H7 (cell line): ENCODE results near the gene RBBP8NL. TPM values are rescaled to one million over a fixed set of nuclear protein-coding genes. Genes with fewer than 3 reads are reported as not detected.
A peak's percentile ranks its signal among the peaks of the same experiment; 100 is the strongest.

ENCODE experiments used
- DNase-seq: peaks from one replicate; pipeline ENCODE4 v3.0.0; 2012
- H3K27me3 ChIP-seq: 2 replicates; pipeline ENCODE4 v1.6.0; 2011; ENCODE audit warnings: mild to moderate bottlenecking, low read length; ENCODE audit not compliant: control insufficient read depth, insufficient read depth
- H3K36me3 ChIP-seq: replicated peaks from 2 replicates; pipeline ENCODE4 v1.5.1; 2011; ENCODE audit warnings: low read length; ENCODE audit not compliant: control insufficient read depth, insufficient read depth
- H3K4me3 ChIP-seq: 2 replicates; pipeline ENCODE4 v1.5.1; 2011; ENCODE audit warnings: low read depth, mild to moderate bottlenecking, control low read depth, low read length, moderate library complexity; ENCODE audit not compliant: insufficient read depth
- total RNA-seq: library from RNA; depleted of rRNA; stranded (reverse); fragments of >200 nt; shearing (Covaris generic); gene quantifications from 2 replicates; pipeline ENCODE4 v1.2.3, GENCODE V29; 2014

Gene RBBP8NL
- total RNA-seq, 1 experiment from 2014 or later: not detected

DNA sequence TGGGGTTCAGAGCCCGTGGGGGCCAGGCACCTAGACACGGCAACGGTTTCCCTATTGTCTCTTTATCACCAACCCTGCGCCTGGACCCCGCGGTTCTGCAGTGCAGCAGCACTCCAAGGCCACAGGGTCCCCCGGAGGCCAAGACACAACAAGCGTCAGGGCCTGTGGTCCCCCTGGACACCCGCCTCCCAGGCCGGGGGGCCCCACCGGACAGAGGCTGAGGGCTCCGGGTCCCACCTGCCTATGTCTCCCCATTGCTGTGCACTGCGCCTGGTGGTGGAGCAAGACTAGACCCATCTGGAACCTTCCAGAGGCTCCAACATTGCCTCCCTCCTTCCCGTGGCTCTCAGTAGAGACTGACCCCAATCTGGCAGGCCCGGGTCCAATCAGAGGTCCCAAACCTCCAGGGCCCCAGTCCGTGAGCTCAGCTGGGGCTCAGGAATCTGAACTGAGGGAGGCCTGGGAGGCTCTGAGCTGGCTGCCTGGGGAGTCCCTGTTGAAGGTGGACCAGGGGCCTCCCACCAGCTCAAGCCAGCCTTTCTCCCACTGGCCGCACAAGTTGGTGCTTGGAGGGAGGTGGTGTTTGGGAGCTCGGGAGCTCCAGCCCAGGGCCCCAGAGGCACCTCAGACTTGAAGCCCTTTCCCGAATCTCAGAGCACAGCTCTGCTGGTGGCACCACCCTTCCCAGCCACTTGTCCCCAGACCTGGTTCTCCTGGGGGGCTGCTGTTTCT lies 39.6 kb upstream of the RBBP8NL start:
- Histone ChIP-seq H3K4me3 (no peak overlapping the region), H3K36me3 (no peaks in the 10 kb centered on the region), H3K27me3 (no peaks in the 10 kb centered on the region)
- DNase-seq: no peak

- Histone ChIP-seq H3K36me3 (no peaks in the 10 kb centered on the region), H3K27me3 (no peaks in the 10 kb centered on the region), H3K4me3 (no peak overlapping the region)
- peak; percentile 69 for DNase-seq
These were observed 38.9 kb upstream of the RBBP8NL start for GRCh38 chr20:62466072-62466760.

DNA sequence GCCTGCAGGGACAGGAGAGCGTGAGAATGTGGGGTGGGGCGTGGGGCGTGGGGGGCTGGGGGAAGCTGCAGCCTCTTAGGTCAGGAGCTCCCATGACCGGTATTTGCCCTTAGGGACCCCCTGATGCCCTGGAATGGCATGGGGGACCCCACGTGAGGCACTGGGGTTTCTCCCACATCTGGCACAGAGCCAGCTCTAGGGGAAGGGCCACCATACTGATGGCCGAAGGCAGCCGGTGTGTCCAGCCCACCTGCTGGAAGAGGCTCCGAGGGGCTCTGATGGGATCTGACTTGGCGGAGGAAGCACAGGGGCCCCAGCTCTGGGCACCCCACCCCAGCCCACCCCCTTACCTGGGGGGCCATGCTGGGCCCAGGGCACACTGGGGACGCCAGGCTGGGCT lies 37.7 kb upstream of the RBBP8NL start:
- H3K36me3 ChIP-seq: no peaks in the 10 kb centered on the region
- no peaks in the 10 kb centered on the region for H3K27me3 ChIP-seq
- H3K4me3 ChIP-seq: no peak overlapping the region
- no peak for DNase-seq

- DNase-seq: no peak
- Histone ChIP-seq H3K27me3 (no peaks in the 10 kb centered on the region), H3K4me3 (no peak overlapping the region), H3K36me3 (no peaks in the 10 kb centered on the region)
These were observed 37.1 kb upstream of the RBBP8NL start for GRCh38 chr20:62464425-62464770.

DNA sequence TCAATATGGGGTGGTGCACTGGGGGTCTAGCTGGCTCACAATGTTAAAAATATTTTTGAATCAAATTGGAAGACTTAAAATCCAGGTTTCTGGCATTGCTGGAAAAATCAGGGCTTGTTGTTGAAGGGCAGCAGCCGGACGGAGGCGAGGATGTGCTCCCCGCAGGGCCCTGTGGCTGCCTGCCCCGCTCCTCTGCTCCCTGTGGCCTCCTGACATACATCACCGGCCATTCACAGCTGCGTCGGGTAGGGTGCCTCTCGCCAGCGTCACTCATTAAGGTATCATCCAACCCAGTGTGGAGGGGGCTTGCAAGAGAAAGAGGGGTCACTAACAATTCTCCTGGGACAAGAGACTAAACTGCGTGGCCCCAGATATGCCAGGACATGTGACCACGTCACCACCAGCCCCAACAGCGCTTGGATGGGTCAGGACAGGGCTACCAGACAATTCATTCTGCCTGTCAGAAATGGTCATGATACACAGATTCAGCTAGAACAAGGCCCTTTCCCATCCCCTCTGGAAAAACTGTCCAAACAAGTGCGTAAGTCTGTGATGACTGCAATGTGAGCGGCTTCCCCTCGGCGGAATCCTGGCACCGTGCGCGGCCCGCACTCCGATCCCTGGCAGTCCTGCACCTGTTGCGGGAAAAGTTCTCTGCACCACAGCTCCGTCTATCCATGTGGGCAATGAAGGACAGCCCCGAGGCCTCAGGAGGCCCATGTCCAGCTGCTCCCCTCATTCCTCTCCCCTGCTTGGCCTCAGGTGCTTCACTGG lies 36.5 kb upstream of the RBBP8NL start:
- Histone ChIP-seq H3K27me3 (no peaks in the 10 kb centered on the region), H3K4me3 (no peak overlapping the region), H3K36me3 (no peaks in the 10 kb centered on the region)
- DNase-seq: no peak

- no peak for DNase-seq
- Histone ChIP-seq H3K4me3 (no peak overlapping the region), H3K27me3 (no peaks in the 10 kb centered on the region), H3K36me3 (no peaks in the 10 kb centered on the region)
These were observed 35.7 kb upstream of the RBBP8NL start for GRCh38 chr20:62462976-62463592.

DNA sequence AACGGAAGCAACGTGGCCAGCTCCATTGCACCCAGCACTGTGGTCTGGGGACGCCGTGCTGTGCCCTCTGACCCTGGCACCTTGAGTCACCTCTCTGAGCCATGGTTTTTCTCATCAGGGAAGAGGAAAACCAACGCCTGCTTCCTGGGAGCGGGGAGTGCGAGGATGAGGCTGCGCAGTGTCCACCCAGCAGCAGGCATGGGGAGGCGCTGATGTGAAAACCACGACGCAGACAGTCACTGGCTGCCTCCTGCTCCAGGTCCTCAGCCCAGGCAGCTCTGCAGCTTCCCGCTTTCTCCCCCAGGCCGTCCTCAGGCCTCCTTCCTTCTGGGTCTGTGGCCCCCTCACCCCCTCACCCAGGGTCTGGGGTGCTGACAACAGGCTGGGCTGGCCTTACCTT lies 34.5 kb upstream of the RBBP8NL start:
- no peak overlapping the region for H3K4me3 ChIP-seq
- H3K36me3 ChIP-seq: no peaks in the 10 kb centered on the region
- H3K27me3 ChIP-seq: no peaks in the 10 kb centered on the region
- no peak for DNase-seq

DNA sequence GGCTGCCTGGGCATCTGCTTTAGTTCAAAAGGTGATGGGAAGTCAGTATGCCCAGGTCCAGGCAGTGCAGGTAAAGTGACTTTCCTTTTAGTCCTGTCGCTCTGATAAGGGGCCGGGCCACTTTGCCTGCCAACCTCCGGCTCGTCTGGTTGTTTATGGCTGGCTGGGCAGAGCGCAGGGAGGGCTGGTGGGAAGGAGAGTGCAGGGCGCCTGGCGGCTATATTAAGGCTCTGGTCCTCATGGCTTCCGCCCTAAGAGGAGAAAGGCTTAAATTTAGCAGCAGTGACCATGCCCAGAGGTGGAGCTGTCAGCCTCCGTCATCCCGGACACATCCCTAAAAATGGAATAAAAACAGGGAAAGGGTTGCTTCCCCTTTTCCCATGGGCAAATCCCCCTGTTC lies 33.8 kb upstream of the RBBP8NL start:
- DNase-seq: no peak
- no peak overlapping the region for H3K4me3 ChIP-seq
- H3K27me3 ChIP-seq: no peaks in the 10 kb centered on the region
- H3K36me3 ChIP-seq: no peaks in the 10 kb centered on the region

- DNase-seq: no peak
- H3K4me3 ChIP-seq: no peak overlapping the region
- no peaks in the 10 kb centered on the region for H3K36me3 ChIP-seq
- no peaks in the 10 kb centered on the region for H3K27me3 ChIP-seq
These were observed 33.3 kb upstream of the RBBP8NL start for GRCh38 chr20:62460678-62461077.

- Histone ChIP-seq H3K36me3 (no peaks in the 10 kb centered on the region), H3K27me3 (no peaks in the 10 kb centered on the region), H3K4me3 (no peak overlapping the region)
- no peak for DNase-seq
These were observed 32.1 kb upstream of the RBBP8NL start for GRCh38 chr20:62459488-62459887.

- H3K27me3 ChIP-seq: no peaks in the 10 kb centered on the region
- H3K36me3 ChIP-seq: no peaks in the 10 kb centered on the region
- no peak overlapping the region for H3K4me3 ChIP-seq
- DNase-seq: peak; percentile 84
These were observed 31.2 kb upstream of the RBBP8NL start for GRCh38 chr20:62458275-62459251.

- Histone ChIP-seq H3K27me3 (no peaks in the 10 kb centered on the region), H3K36me3 (no peaks in the 10 kb centered on the region), H3K4me3 (no peak overlapping the region)
- DNase-seq: no peak
These were observed 30.5 kb upstream of the RBBP8NL start for GRCh38 chr20:62457831-62458230.

- Histone ChIP-seq H3K4me3 (no peak overlapping the region), H3K27me3 (no peaks in the 10 kb centered on the region), H3K36me3 (no peaks in the 10 kb centered on the region)
- peak; percentile 72 for DNase-seq
These were observed 29.8 kb upstream of the RBBP8NL start for GRCh38 chr20:62457098-62457497.

DNA sequence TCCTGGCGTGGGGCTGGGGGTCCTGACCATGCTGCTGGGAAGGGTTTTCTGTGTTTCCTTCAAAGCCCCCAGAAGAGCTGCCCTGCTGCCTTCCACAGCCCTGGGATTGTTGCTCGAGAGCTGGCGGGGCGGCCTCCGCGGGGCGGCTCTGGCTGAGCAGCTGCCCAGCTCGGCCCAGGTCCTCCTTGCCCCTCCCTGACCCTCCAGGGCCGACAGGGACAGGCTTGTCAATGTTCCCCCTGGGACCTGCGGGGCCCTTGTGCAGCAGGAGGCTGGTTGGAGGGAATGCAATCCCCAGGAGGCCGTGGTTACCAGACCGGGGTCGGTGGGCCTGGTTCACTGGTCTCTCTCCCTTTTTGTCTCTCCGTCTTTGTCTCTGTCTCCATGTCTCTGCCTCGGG lies 28.6 kb upstream of the RBBP8NL start:
- no peaks in the 10 kb centered on the region for H3K36me3 ChIP-seq
- H3K27me3 ChIP-seq: no peaks in the 10 kb centered on the region
- no peak overlapping the region for H3K4me3 ChIP-seq
- no peak for DNase-seq
